HCT116 (cell line): Measurements from ENCODE around the gene THSD7A.

Experiments used
- CTCF ChIP-seq, 3 experiments: fragments of 200-600 bp in 1 of 3; sonication (generic) in 1 of 3; IDR thresholded peaks in 2 of 3; conservative IDR thresholded peaks in 1 of 3; 2 replicates each; pipeline ENCODE4 v1.5.1; 2012 to 2017; ENCODE audit warnings: low read depth in 2 of 3, low read length in 2 of 3, antibody characterized with exemption in 1 of 3, borderline replicate concordance in 1 of 3, control low read depth in 1 of 3, mild to moderate bottlenecking in 1 of 3, mixed read lengths in 1 of 3, mixed run types in 1 of 3, moderate library complexity in 1 of 3; ENCODE audit not compliant: insufficient read depth in 1 of 3
- EGR1 ChIP-seq: IDR thresholded peaks from 2 replicates; pipeline ENCODE4 v1.6.1; 2012; ENCODE audit warnings: low read depth
- EZH2 ChIP-seq: fragments of 200-600 bp; sonication (generic); IDR thresholded peaks from 2 replicates; pipeline ENCODE4 v1.6.1; 2017; ENCODE audit warnings: antibody characterized with exemption, mixed run types
- MAX ChIP-seq: IDR thresholded peaks from 2 replicates; pipeline ENCODE4 v1.6.1; 2012

DNA sequence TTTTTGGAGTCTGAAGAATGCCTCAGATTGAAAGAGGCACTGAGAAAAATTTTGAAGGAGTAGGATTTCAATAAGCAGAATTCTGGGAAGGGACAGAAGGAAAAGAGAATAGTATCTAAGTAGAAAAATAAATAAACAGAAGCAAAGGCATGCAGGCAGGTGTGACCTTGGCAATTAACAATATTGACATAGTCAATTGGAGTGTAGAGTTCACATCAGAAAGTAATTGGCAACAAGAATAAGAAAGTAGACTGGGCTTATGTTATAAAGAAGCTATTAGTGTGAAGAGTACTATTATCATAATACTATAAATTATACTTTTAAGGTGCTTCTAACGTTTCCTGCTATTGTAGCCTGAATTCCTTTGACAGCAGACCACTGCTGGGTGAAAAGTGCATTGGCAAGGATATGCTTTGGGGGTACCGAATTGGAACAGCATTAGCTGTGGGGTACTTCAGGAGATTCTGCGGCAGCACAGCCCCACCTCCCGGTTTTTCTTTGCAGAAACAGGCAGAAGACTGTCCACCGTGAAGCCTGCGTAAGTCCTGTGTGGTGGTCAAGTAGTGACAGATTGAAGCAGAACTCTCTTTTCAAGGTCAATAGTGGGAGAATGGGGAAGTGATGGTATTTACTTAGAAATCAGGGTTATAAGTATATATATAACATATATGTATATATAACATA lies 357.0 kb downstream of the THSD7A start:
- TF ChIP-seq MAX (no peak), CTCF (IDR thresholded peaks at IDR 0.05 in 2 of 3, conservative IDR thresholded peaks at IDR 0.05 in 1 of 3; ENCODE audit: borderline replicate concordance in 1 of 3, insufficient read depth in 1 of 3, low read depth in 2 of 3, low read length in 2 of 3) (no peak), EZH2 (no peak), EGR1 (no peak)
